ENCODE data around the gene POLR2L.

The POLR2L gene

DNA sequence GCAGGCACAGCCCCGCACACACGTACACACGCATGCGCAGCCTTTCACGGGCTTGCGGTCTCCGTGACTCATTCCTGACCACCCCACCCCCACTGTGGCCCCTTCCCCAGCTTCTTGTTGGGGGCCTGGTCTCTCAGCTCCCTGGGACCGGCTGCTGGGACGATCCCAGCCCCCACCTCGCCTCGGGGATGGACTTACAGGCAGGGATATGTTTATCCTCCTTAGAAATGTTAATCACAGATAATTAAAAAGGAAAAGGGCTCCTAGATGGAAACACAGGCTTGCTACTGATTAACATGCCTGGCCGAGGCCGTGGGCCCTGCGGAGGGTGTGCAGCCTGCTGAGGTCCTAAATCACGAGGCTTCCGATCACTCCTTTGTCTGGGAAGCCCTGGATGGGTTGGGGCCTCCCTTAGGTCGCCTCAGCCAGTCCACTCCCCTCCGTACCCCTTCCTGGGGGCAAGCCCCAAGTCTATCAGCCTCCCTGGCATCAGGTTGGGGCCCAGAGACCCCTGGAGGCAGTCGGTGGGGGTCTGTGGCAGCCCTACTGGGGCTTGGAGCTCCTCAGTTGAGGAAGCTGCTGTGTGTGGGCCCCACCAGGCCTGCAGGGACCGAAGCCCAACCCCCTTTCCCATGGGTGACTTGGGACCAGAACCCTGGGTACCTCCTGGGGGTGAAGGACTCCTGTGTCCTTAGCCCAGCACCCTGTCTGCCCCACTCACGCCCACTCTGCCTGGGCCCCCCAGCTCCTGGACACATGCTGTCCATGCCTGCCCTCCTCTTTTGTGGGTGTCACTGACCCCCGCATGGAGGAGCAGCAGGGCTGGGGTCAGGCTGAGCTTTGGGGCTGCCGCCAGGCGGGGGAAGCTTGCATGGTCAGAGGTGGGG, 20.9 kb upstream of the POLR2L start:
- Histone ChIP-seq H3K27me3 (replicated peaks; ENCODE audit: control insufficient read depth, insufficient read depth, low read length) (no peaks in the 10 kb centered on the region), H3K36me3 (ENCODE audit: control insufficient read depth, insufficient read depth, low read length) (no peaks in the 10 kb centered on the region; the same call in 1 of the 2 replicates), H3K4me3 (replicated peaks; ENCODE audit: low read depth, low read length) (no peak overlapping the region)
- DNase-seq (ENCODE audit: extremely low read depth, insufficient read length), result no peak
- TF ChIP-seq, protein P1, sequence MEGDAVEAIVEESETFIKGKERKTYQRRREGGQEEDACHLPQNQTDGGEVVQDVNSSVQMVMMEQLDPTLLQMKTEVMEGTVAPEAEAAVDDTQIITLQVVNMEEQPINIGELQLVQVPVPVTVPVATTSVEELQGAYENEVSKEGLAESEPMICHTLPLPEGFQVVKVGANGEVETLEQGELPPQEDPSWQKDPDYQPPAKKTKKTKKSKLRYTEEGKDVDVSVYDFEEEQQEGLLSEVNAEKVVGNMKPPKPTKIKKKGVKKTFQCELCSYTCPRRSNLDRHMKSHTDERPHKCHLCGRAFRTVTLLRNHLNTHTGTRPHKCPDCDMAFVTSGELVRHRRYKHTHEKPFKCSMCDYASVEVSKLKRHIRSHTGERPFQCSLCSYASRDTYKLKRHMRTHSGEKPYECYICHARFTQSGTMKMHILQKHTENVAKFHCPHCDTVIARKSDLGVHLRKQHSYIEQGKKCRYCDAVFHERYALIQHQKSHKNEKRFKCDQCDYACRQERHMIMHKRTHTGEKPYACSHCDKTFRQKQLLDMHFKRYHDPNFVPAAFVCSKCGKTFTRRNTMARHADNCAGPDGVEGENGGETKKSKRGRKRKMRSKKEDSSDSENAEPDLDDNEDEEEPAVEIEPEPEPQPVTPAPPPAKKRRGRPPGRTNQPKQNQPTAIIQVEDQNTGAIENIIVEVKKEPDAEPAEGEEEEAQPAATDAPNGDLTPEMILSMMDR (IDR thresholded peaks at IDR 0.05; ENCODE audit: insufficient read depth, low read length, poor library complexity, severe bottlenecking), result no peak

DNA sequence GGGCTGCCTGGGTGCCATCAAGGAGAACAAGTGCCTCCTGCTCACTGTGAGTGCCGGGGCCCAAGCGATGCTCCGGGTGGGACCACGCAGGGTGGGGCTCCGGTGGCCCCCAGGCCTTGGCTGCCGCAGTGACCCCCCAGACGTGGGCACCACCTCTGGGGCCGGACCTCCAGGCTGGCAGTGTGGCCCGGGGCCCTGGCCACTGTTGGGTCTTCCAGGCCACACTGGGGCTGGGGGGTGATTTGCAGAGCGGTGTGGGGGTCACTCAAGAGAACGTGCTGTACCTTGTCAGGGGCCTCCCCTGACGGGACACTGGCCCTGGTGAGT, 20.3 kb upstream of the POLR2L start:
- Histone ChIP-seq H3K4me3 (replicated peaks; ENCODE audit: low read depth, low read length) (no peak overlapping the region), H3K36me3 (ENCODE audit: control insufficient read depth, insufficient read depth, low read length) (no peaks in the 10 kb centered on the region), H3K27me3 (replicated peaks; ENCODE audit: control insufficient read depth, insufficient read depth, low read length) (no peaks in the 10 kb centered on the region)
- DNase-seq (ENCODE audit: extremely low read depth, insufficient read length), result no peak
- TF ChIP-seq, protein P1 (IDR thresholded peaks at IDR 0.05; ENCODE audit: insufficient read depth, low read length, poor library complexity, severe bottlenecking), result no peak

DNA sequence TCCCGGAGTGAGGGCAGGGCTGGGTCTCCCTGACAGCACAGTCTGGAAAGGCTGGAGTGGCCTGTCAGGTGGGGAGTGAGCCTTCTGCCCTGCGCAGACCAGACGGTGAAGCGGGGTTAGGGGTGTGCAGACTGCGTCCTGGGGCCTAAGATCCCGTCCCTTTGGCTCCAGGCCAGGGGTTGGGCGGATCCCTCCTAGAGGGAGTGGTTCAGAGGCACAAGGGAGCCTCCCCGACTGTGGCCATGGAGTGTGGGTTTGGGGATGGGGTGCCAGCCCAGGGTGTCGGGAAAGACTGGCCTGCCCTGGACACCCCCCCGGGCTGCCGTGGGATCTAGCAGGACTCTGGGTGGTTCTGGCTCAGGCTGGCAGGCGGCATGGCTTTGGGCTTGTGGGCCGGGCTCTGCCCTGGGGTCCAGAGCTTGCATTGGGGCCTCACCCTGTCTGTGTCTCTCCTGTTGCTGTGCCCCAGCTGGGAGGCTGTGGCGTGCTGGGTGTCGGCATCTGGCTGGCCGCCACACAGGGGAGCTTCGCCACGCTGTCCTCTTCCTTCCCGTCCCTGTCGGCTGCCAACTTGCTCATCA, 19.8 kb upstream of the POLR2L start:
- no peaks in the 10 kb centered on the region for H3K27me3 ChIP-seq (replicated peaks; ENCODE audit: control insufficient read depth, insufficient read depth, low read length)
- no peak overlapping the region for H3K4me3 ChIP-seq (replicated peaks; ENCODE audit: low read depth, low read length)
- no peak for DNase-seq (ENCODE audit: extremely low read depth, insufficient read length)
- no peaks in the 10 kb centered on the region for H3K36me3 ChIP-seq (ENCODE audit: control insufficient read depth, insufficient read depth, low read length)
- TF ChIP-seq, protein P1 (IDR thresholded peaks at IDR 0.05; ENCODE audit: insufficient read depth, low read length, poor library complexity, severe bottlenecking), result no peak

DNA sequence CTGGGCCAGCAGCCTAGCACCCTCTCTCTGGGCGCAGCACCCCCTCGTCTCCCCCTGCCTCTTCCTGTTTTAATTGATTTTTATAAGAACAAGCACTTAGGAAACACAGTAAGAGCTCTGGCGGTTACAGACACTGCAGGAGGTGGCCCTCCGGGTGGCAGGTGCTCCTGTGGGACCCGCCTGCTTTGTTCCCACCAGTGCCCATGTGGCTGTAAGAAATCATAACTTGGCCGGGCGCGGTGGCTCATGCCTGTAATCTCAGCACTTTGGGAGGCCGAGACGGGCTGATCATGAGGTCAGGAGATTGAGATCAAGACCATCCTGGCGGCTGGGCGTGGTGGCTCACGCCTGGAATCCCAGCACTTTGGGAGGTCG, 18.8 kb upstream of the POLR2L start:
- H3K36me3 ChIP-seq (ENCODE audit: control insufficient read depth, insufficient read depth, low read length), result no peaks in the 10 kb centered on the region

DNA sequence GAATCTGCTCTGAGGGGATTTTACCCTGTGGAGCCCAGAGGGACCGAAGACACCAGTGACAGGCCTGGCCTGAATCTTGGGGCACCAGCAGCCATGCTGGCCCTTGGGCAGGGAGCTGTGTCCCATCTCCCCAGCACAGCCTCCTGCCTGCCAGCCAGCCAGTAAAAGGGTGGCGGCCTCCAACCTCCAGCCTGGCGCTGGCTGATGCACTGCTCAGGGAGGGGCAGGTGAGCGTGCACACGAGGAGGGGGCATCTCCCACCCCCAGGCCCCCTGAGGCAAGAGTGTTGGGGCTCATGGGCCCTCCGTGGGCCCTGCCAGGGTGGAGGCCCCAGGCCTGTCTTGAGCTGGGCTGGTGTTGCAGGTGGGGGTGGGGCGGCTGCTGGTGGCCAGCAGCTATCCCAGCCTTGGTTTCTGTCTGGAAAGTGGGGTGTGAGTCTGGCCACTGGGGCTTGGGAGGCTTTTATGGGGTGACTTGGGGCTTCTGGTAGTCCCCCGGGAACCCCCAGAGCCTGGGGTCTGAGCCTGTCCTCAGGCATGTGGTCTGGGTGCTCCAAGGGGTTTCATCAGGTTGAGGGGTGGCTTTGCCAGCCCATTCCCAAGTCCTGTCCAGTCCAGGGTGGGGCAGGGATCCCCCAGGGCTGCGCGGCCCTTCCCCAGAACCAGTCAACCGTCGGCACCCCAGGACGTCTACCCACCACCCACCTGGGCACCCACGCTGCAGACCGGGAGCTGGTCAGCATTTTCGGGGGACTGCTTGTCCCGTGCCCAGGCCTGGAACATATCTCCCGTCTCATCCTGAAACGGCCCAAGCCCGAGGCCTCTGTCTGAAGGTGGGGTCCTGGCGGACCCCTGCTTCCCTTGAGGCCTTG, 18.1 kb upstream of the POLR2L start:
- H3K36me3 ChIP-seq (ENCODE audit: control insufficient read depth, insufficient read depth, low read length), result no peaks in the 10 kb centered on the region
- TF ChIP-seq, protein P1 (IDR thresholded peaks at IDR 0.05; ENCODE audit: insufficient read depth, low read length, poor library complexity, severe bottlenecking), result no peak
- no peak for DNase-seq (ENCODE audit: extremely low read depth, insufficient read length)
- H3K27me3 ChIP-seq (replicated peaks; ENCODE audit: control insufficient read depth, insufficient read depth, low read length), result no peaks in the 10 kb centered on the region
- no peak overlapping the region for H3K4me3 ChIP-seq (replicated peaks; ENCODE audit: low read depth, low read length)

More for the DNA sequence above, 18.8 kb upstream of the POLR2L start:
- no peak for DNase-seq (ENCODE audit: extremely low read depth, insufficient read length)
- no peaks in the 10 kb centered on the region for H3K27me3 ChIP-seq (replicated peaks; ENCODE audit: control insufficient read depth, insufficient read depth, low read length)
- H3K4me3 ChIP-seq (replicated peaks; ENCODE audit: low read depth, low read length), result no peak overlapping the region
- TF ChIP-seq, protein P1 (IDR thresholded peaks at IDR 0.05; ENCODE audit: insufficient read depth, low read length, poor library complexity, severe bottlenecking), result no peak

Measured in GM06990 (cell line).